ENCODE data around the gene KIAA1958.
"Not testable (repeated sequence)": the region's sequence is repeated elsewhere in the genome, so short reads cannot be mapped to it uniquely, and the experiment has no call there.

Gene KIAA1958

DNA sequence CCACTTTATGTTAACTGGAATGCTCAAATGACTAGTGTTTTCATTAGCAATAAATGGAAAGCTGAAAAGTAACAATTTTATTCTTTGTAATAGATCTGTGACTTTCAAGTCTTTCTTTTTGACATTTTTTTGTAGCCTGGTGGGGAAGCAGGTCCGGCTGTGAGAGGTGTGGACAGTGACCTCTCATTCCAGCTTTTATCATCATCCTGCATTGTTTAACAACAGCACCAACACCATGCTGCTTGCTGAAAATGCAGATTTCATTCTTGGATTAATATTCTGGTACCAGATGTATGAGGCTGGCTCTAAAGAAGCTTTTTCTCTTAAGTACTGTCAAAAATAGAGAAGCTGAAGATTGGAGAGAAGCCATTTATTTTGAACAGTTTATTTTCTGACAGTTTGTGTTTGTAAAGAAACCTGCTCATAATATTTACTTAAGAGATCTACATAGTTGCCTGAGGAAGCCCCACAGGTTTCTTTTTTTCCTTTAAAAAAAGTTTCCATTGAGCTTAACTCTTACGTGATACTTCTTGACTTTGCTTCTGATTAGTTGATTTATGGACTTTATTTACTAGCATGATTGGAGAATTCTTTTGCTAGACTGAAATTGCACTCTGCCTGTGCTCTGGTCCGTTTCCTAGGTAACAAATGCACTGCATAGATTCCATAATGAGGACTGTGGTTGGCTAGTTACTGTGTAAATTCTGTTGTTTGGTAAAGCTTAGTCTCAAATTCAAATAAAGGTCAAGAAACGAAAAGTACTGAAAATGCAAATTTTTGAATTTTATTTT is 3.4 kb downstream of the KIAA1958 start:
- DNase-seq: no peak

DNA sequence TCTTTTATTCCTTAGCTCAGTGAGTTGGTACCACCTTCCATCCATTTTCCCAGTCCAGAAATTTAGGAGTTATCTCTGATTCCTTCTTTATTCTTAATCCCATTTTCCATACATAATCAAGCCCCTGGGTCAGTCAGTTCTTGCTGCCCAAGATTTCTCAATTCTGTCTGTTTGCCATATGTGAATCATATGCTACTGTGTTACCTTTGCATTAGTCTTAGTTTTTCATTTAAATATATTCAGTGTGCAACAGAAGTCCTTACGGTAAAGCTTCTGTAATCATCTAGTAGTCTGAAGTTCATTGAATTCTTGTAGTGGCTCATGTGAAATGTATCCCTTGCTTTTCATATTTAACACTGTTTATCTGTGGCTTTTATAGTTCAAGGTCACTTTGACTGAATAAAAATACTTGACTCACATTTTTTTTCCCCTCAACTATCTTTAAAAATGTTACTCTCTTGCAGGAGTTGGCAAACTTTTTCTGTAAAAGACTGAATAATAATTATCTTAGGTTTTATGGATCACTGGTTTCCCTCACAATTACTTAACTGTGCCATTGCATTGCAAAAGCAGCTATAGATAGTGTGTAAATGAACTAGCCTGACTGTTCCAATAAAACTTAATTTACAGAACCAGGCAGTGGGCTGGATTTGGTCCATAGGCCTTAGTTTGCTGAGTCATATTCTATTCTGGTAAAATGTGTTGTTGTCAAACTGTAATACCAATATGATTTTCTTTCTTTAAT is 6.9 kb downstream of the KIAA1958 start:
- DNase-seq: no peak

DNA sequence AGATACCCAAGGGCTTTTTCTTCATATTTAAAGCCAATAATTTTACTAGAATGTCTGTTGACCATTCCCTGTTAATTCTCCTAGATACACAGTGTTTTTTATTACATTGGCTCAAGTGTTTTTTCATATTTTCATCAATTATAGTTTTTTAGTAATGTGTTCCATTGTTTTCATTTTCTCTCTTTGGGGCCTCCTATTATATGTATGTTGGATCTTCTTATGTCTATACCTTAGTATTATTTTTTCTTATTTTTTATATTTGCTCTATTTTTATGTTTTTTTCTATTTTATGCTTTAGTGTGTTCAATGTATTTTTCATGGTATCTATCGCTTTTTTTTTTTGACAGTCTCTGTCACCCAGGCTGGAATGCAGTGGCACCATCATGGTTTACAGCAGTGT is 7.5 kb downstream of the KIAA1958 start:
- no peak for DNase-seq

DNA sequence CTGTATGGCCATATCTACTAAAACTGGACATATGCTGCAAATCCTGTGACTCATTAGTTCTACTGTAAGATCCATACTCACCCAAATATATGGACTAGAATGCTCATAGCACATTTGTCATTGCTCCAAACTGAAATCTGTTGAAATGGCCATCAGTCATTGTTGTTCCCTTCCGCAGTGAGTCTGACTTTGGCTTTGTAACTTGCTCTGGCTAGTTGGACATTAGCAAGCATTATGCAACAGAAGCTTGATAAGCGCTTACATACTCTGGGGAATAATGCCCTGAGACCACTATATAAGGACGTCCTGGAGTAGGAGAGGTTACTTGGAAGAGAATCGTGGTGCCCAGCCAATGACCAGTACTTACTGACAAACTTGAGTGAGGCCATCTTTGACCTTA is 9.0 kb downstream of the KIAA1958 start:
- DNase-seq: no peak

DNA sequence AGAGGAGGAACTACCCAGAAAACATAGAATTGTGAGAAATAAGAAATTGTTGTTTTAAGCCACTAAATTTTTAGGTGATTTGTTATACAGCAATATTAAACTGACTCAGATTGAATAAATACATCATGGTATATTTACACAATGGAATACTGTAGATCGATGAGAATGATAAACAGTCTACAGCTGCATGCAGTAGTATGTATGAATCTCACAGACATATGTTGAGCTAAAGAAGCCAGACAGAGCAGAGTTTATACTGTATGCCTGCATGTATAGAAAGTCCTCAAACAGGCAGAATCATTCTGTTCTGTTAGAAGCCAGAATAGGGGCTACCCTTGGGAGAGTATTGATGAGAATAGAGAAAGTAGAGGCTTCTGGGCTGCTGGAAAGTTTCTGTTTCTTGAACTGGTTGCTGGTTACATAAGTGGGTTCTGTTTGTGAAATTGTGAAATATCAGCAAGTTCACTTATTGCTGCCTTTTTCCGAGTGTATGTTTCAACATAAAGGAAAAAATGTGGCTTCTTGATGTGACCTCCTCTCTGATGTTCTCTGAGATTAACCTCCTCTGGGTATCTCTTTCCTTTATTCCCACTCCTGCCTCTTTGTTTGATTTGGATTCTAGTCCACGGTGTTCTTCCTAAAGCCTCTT is 9.6 kb downstream of the KIAA1958 start:
- no peak for DNase-seq

DNA sequence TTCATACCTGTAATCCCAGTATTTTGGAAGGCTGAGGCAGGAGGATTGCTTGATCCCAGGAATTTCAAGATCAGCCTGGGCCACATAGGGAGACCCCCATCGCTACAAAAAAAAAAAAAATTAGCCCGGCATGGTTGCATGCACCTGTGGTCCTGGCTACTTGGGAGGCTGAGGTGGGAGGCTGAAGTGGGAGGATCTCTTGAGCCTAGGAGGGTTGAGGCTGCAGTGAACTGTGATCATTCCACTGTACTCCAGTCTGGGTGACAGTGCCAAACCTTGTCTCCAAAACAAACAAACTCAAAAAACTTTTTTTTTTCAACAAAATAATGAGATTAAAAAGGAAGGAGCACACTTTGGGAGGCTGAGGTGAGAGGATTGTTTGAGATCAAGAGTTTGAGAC is 14.2 kb downstream of the KIAA1958 start:
- no peak for DNase-seq

DNA sequence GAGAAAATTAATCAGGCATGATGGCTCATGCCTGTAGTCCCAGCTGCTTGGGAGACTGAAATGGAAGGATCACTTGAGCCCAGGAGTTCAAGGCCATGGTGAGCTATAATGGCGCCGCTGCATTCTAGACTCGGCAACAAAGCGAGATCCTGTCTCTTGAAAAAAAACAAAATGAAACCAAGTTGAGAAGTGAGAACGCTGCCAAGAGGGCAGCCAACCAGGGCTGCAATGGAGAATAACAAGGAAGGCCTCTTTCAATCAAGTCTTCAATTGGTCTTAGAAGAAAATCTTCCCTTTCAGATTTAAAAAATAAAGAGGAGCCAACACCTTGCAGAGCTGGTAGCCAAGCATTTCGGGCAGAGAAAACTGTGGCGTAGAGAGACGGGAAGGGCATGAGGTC is 14.7 kb downstream of the KIAA1958 start:
- no peak for DNase-seq

DNA sequence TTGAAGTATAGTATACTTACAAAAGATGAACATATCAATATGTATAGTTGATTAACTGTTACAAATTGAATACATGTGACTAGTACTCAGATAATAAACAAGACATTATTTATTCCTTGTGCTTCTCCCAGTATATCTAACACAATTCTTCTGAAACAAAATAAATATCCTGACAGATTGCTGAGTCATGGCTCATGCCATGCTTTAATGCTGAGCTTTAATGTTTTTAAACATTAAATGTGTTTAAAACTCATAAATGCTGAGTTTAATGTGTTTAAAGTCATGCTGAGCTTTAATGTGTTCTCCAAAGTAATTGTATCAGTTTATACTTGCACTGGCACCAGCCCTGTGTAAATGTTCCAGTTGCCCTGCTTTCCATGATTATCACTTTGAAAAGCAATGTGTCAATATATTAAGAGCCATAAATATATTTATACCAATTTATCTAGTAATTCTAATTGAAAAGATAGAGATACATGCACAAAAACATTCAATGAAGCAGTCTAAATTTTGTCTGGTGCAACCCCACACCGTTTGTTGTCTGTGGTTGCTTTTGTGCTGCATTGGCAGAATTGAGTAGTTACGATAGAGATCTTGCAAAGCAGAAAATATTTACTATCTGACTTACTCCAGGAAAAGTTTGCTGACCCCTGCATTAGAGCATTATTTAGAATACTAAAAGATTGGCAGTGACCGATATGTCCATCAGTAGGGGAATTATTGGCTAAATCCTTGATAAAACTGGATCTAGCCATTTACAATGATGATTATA is 15.7 kb downstream of the KIAA1958 start:
- no peak for DNase-seq

DNA sequence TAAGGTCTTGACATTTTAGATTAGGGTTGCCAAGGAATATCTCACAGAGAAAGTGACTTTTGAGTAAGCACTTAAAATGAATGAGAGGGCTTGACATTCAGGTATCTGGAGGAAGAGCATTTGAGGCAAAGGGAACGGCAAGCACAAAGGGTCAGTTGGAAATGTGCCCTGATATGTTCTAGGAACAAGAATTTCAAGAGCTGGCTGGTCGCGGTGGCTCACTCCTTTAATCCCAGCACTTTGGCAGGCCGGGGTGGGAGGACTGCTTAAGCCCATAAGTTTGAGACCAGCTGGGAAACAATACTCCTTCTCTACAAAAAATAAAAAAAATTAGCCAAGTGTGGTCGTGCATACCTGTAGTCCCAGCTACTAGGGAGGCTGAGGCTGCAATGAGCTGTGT is 16.5 kb downstream of the KIAA1958 start:
- DNase-seq: no peak

DNA sequence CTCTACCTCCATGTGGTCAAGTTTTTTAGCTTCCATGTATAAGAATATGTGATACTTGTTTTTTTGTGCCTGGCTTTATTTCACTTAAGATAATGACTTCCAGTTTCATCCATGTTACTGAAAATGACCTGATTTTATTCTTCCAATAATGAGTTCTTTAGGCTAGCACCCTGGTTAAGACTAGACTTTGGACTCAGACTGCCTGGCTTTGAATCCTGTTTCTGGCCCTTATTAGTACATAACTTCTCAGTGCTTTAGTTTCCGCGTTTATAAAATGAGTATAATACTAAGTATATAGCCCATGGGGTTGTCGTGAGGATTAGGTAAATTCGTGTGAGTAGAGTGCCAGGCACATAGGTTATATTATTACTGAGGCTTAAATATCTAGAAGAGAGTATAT is 18.5 kb downstream of the KIAA1958 start:
- DNase-seq: no peak

DNA sequence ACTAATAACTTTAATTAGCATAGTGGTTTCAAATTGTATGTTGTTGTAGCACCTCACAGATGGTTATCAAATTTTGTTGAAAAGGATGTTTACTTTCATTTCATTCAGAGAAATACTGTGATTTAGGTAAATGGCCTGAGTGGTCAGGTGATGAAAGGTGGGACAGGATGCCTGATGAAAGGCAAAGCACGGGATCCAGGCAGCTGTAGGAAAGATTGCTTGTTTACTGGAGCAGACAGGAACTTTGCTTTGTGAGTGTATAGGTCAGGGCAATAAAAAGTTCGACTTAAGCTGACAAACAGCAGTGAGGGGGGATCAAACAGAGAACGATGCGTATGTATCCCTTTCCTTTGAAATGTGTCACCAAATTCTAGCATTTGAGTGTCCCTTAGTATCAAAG is 19.0 kb downstream of the KIAA1958 start:
- DNase-seq: no peak

DNA sequence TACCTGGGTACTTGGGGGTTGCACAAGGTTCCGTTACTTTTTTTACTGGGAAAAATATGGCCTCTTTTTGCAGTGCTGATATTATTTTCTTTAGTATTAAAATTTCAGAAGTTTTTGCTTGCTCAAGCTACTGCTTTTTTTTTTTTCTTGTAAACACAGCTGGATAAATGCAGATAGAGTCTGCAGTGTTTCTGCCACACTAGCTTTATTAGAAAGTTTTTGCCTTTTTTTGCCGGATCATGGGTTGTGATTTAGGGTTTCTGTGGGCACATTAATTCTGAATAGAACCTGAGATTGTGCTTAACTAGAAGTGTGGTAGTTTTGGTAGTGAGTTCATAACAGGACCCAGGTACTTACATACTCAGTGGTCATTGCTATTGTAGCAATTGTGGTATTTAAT is 19.9 kb downstream of the KIAA1958 start:
- no peak for DNase-seq

DNA sequence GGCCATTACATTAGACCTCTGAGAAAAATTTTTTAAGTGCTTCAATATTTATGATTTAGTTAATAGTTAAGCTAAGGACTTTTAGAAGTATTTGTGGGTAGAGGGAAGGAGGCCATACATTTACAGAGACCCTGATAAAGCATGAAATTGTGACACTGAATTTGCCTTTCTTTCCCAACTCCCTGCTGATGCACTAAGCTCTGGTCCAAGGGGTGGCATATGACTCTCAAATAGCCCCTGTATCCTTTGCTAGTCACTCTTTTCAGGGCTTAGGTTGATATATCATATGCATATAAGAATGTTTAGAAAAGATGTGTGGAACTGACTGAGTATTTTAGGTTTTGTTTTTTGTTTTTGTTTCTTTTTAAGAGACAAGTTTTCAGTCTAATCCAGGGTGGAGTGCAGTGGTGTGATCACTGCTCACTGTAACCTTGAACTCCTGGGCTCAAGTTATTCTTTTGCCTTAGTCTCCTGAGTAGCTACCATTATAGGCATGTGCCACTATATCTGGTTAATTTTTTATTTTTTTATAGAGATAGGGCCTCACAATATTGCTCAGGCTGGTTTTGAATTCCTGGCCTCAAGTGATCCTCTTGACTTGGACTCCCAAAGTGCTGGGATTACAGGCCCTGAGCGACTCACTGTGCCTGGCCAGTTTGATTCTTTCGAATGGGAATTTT is 20.5 kb downstream of the KIAA1958 start:
- DNase-seq: no peak

DNA sequence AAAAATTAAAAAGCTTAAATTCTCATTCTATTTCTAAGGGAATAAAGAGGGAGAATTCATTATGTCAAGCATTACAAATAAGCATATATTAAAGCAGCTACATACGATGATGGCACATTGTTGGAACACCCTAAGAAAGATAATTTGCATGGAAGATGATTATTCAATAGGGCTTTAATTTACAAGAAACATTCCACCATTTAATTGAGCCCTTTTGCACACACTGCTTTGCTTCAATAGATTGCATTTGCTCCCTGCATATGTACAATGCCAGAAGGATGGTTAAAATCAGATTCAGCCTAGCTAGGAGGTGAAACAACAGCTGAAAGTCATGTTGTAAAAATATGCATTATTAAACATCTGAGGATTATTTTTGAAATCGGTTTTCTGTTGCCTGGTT is 21.8 kb downstream of the KIAA1958 start:
- DNase-seq: no peak

DNA sequence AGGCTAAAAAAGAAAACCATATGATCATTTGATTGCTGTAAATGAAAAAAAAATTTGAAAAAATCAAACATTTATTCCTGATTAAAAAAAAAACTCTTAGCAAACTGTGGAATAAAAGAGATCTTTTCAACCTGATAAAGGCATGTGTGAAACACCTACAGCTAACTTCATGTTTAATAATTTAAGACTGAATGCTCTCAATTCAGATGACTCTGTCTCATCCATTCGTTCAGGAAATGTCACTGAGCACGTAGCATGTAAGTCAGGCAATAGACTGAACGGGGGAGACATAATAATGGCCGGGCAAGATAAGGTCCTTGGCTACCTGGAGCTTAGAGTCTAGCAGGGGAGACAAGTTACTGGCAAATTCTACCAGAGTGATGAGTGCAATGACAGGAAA is 25.8 kb downstream of the KIAA1958 start:
- DNase-seq: not testable (repeated sequence)

DNA sequence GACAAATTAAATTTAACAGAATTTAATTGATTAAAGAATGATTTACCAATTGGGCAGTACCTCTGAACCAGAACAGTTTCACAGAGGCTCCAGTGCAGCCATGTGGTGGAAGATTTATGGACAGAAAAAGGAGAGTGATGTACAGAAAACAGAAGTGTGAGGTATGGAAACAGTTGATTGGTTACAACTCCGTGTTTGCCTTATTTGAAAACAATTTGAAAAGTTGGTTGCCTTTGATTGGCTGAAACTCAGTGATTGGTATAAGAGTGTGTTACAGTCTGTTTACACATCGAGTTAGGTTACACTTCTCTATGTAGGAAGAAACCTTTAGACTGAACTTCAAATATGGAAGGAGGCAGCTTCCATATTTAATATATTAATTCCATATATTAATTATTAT is 30.1 kb downstream of the KIAA1958 start:
- DNase-seq: no peak

DNA sequence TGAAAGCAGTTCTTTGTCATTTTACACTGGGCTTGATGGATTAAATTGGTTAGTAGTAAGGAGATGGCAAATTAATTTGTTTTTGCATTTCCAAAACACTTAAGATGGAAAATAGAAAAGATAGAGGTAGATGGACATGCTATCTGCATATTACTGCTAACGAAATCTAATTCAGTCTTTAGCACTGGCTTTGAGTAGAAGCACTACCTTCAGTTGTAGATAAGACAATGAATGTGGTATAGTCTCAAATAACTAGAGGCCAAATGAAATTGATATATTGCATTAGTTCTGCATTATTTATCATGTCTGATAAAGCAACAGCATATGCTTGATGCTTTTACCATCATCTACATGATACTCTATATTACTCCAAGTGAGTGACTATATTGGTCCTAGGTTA is 33.4 kb downstream of the KIAA1958 start:
- no peak for DNase-seq

DNA sequence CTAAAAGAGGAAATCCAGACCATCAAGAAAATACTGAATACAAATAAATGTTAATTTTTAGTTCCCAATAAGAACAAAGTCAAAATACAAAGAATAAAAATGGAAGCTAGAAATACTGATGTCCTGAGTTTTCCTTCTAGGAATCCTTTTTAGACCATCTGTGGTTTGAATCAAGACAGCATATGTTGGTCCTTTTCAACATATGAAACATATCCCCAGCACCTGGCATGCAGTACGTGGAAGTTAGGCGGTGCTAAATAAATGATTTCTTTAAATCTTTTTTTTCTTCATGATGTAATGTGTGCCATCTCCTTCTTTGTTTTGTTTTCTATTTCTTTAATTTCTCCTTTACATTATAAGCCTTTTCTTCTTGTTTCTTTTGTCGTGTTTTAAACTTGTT is 34.0 kb downstream of the KIAA1958 start:
- no peak for DNase-seq

DNA sequence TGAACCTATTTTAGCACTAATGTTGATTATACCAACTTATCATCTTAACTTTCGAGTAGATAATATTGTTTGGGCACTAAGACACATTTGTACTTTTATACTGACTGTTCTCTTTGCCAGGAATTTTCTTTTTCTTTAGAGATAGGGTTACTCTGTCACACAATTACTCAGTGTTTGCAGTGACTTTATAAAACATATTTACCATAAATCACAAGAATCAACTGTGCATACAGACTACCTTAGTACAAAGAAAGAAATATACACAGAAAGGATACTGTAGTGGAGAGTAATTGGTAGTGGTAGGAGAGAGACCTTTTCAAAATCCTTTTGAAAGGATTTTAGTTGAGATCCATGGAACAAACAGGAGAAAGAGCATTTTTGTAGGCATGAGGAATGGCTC is 40.3 kb downstream of the KIAA1958 start:
- no peak for DNase-seq

DNA sequence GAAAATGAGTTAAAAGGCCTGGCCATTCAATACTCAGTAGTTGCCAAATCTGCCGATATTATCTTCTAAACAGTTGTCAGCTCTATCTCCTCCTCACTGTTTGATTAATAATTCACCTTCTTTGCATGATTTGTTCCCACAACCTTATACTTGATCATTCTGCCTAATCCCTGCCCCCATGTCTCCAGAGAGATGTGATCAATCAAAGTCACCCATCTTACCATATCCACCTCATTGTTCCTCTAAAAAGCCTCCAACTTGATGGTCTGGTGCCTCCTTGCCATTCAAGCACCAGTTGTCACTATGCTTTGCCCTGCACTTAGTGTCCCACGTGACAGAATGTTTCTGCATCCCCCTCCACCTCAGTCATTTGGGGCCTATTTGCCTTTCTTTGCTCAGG is 41.3 kb downstream of the KIAA1958 start:
- DNase-seq: no peak

DNA sequence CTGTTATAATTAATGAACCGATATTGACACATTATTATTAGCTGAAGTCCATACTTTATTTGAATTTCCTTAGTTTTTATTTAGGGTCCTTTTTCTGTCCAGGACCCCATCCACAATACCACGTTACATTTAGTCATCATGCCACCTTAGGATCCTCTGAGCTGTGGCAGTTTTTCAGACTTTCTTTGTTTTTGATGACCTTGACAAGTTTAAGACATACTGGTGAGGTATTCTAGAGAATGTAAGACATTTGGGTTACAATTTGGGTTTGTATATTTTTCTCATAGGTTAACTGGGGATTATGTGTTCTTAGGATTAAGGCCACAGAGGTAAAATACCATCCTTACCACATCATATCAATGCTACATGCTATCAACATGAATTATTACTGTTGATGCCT is 42.7 kb downstream of the KIAA1958 start:
- DNase-seq: no peak

DNA sequence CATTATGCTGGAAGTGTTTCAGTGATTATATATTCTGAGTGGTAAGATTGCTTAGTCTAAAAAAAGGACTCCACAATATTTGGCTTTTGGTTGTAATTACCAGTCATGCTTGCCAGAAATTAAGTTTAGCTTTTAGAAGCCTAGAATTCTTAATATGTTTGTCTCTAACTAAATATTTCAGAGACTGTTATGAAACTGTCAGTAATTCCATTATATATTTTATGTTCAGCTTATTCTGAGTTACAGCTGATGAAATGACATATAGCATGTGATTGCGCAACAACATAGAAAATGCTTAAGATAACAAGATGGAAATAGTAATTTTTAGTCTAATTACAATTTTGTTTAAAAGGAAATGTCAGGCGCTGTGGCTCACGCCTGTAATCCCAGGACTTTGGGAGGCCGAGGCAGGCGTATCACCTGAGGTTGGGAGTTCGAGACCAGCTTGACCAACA is 44.2 kb downstream of the KIAA1958 start:
- DNase-seq: no peak

Measured in T-helper 1 cell (primary cell).